DMS153 (cell line): ENCODE measurements around the gene MYO16.
A peak's percentile ranks its signal among the peaks of the same experiment; 100 is the strongest.

ENCODE experiments used
- DNase-seq: peaks from one replicate; lab custom pipeline; 2025; lab: John Stamatoyannopoulos, UW

MYO16 gene

DNA sequence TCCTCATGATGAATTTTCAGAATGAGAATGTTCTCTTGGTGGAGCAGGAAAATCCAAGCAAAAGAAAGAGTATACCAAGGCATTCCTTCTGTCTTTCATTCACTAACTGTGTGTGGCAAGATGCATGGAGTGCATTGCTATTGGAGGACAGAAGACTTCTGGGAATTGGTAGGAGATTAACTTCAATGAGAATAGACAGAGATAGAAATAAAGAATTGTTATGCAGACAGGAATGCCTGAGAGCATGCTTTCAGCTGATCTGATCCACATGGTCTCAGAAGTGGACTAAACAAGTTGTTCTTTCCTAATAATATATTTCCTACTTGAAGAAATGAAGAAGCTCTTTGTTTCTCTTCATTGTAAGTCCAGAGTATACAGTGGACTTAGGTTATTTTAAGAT lies 303.6 kb downstream of the MYO16 start:
- no peak for DNase-seq

DNA sequence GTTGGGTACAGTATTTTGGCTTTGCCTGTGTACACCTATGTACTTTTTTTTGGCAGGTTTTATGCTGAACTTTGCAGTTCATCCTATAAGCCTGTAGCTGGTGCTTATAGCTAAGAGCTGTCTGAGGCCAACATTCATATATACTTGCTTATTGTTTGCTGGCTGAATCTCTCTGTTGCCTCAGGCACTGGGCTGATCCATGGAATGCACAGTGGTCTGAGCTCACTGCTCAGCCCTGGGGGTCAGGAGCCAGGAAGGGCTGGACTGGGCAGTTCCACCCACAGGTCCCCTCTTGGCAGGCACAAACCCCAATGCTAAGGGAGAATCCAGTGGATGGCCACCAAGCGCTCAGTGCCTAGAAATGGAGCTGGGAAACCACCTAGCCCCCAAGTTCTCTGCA lies 308.7 kb downstream of the MYO16 start:
- no peak for DNase-seq

DNA sequence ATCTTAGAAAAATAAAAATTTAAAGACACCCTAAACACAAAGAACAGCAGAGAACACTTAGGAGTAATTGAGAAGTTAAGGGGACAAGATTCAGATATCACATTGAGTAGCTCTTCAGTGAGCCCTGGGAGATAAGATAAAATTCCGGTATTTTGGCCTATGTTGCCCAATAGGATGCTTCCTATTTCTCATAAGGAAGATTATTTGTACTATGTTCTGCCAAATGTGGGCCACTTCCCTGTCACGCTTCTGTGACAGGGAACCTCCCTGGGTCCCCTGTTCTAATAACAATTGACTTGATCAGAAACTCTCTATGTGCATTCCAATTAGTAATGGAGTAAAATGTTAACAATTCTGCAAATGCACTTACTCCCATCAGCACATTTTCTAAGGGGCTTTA lies 310.7 kb downstream of the MYO16 start:
- DNase-seq: no peak

DNA sequence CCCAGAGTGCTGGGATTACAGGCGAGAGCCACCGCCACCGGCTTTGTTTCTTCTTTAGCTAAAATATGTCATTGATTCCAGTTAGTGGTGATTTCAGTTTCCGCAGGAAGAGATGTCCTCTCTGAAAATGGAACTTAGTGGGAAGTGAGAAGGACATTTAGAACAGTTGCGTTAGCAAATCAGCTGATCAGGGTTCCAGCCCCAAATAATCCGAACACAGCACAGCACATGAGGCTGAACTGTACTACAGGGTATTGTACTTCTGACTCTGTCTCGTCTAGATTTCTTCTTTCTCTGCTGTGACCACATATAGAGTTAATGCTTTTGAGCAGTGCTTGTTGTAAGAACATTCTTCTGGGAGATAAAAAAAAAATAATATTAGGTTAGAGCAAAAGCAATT lies 314.4 kb downstream of the MYO16 start:
- DNase-seq: no peak

DNA sequence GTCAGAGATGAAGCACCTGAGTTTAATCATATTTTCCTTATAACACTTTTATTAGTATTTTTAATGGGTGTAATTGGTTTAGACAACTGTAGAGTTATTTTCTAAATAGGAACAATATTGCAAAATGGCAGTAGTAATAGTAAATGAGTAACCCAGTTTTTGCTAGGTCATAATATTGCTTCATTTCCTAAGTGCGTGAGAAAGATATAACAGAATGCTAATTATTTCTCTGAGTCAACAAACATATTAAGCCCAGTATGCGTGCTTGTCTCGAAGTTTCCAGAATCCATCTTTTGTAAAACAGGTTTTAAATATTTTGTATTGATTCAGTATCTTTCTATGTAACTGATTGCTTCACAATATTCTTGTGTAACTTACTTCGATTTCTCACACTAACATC lies 315.3 kb downstream of the MYO16 start:
- no peak for DNase-seq

DNA sequence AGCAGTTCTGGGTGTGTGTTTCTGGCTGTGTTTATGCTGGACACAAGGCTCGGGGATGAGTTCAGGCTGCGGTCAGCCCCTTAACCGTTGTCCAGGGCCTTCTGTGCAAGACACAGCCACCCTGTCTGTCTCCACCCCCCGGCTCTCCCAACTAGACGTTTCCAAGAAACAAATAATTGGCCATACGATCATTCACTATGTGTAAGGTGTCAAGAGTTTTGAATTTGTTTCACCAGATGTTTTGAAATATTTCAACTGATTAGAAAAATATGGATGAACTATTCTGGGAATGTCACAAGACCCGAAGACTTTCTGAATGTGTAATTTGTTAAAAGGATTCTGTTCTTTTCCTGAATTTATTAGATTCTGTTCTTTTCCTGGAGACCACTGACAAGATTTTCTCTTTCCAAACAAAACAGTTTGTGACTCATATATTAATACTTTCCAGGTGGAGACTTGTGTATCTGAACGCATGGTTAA lies 318.2 kb downstream of the MYO16 start:
- no peak for DNase-seq

DNA sequence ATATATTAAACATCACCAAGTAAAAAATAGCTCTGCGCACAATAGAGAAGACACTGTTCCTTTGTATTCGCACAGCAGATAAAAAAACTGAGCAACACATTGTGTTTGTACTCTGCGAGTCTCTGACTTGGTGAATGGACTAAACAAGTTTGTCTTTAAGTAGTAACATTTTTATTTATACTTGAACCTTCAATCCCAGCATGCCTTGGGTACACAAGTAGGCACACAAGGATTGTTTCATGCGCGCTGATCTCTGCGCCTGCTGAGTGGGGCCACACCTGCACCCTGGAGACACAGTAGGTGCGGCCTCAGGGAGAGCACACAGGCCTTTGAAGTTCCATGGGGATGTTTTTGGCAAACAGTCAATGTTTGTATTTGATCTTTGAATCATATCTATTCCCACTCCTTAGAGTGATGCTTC lies 318.9 kb downstream of the MYO16 start:
- peak; percentile 20 for DNase-seq

DNA sequence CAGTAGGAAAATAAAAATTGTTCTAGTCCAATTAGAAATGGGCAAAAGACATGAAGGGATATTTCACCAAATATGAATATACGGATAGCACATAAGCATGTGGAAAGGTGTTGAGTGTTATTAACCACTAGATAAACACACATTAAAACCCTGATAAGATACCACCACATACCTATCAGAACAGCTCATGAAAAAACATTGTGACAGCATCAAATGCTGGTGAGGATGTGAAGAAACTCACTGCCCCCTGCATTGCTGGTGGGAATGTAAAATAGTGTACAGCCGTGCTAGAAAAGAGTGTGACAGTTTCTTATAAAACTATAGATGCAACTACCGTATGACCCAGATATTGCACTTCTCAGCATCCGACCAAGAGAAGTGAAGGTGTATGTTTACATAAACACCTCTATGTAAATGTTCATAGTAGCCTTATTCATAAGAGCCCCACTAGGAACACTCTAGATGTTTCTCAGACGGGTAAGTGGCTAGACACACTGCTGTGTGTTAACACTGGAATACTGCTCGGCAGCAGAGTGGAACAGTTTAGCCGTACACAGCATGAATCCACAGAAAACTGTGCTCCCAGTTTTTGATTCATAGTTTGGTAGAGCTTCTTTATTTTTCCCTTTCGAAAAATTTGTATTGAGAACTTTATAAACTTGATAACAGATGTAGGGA lies 321.1 kb downstream of the MYO16 start:
- DNase-seq: no peak

DNA sequence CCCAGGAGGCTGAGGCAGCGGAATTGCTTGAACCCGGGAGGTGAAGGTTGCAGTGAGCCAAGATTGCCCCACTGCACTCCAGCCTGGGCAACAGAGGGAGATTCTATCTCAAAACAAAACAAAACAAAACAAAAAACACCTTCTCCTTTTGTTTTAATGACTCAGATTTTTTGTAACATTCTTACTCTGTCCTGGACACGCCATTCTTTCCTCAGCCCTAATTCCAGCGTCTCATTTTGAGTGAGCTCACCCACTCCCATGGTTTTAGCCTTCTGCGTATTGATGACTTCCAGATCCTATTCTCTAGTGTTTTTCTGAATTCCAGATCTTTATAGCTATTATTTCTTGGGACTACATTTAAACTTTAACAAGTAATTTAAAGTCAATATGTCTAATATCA lies 326.3 kb downstream of the MYO16 start:
- no peak for DNase-seq

DNA sequence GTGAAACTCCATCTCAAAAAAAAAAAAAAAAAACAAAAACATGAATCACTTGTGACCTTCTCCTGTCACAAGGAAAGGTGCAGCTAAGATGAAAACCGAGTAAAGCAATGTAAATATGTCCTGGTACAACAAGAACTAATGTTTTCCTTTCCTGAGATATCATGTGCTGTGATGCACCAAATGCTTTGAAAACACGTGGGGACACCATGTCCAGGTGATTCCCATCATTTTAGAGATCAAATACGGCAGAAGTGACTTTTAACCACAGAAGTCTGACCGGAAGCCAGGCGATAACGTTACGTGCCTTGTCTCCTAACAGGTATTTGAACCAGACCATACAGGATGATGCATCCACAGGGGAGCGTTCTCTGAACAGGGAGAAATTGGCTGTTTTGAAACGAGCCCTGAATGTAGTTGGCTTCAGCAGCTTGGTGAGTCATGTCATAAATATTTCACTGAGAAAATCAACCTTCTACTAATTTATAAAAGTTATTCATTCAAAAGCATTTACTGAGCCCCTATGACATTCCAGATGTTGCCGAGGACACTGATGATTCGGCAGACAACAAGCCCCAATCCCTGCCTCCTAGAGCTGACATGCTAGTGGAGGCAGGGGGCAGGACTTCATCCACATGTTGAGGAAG lies 328.1 kb downstream of the MYO16 start:
- no peak for DNase-seq

DNA sequence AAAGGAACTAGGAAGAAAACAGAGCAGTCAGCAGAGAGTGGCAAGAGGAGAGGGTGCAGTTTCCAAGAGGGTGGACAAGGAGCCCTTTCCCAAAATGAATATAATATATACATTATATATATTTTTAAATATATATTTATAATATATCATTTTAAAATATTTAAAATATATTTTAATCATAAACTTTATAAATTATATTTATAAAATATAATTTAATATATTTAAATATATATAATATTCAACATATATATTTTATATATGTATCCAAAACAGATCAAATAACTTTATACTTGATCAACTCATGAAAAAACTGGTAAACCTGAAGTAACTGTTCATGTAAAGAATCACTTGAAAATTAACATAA lies 328.6 kb downstream of the MYO16 start:
- DNase-seq: no peak

DNA sequence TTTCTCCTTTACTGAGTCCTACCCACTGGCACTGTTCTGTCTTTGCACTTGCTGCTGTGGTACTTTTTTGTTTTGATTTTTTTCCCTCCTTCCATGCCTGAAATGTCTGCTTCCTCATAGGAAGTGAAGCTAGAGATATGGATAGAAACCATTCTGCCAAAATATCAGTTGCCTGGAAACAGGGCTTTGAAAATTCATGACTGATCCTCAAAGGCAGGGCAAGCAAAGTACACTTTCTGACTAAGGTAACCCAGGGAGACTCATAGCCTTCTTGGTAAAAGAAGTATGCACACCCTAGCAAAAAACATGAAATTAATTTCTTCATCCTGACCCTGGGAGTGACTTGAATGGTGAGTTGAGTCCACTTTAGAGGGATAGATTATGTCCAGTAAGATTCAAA lies 329.8 kb downstream of the MYO16 start:
- DNase-seq: no peak

DNA sequence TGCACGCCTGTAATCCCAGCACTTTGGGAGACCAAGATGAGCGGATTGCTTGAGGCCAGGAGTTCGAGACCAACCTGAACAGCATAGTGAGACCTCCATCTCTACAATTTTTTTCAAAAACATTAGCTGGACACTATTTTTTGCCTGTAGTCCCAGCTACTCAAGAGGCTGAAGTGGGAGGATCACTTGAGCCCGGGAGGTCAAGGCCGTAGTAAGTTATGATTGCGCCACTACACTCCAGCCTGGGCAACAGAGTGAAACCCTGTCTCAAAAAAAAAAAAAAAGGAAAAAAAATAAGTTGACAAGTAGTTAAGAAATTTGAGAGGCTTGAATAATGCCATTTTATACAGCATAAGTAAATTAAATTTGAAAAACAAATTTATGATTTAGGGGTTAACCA lies 330.6 kb downstream of the MYO16 start:
- no peak for DNase-seq

DNA sequence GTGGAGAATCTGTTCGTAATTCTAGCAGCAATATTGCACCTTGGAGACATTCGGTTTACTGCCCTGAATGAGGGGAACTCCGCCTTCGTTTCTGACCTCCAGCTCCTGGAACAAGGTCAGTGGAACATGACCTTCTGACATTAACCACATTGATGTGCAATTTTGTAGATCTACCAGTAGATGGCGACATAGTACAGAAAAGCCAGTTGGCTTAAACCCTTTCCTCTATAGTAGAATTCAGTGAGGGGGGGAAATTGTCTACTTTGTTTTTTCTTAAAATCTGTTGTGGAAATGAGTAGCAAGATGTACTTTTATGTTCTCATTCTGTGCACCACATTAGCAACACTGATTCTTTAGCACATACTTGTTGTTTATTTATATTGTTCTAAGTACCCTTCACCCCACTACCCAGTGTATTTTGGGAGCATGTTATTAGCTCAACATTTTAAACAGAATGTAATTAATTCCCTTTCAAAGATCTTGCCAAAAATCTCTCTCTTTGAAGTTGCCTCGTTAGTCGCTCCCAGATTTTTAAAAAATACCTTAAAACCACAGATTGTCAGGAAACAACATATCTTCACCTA lies 332.2 kb downstream of the MYO16 start:
- peak; percentile 13 for DNase-seq

DNA sequence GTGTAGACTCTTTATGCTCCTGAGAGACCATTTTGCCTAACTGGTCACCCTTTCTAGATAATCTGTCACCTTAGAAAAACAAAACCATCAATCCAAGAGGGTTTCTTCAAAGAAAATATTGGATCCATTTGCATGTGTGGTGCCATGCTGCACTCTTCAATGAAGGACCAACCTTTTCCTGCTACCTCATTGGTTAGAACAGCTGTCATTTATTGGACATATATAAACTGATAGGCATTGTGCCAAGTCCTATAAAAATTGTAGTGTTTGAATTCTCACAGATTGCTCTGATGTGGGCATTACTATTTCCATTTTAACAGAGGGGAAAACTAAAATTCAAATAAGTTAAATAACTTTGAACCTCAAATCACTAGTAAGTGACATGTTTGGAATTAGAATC lies 333.2 kb downstream of the MYO16 start:
- DNase-seq: peak; percentile 29

DNA sequence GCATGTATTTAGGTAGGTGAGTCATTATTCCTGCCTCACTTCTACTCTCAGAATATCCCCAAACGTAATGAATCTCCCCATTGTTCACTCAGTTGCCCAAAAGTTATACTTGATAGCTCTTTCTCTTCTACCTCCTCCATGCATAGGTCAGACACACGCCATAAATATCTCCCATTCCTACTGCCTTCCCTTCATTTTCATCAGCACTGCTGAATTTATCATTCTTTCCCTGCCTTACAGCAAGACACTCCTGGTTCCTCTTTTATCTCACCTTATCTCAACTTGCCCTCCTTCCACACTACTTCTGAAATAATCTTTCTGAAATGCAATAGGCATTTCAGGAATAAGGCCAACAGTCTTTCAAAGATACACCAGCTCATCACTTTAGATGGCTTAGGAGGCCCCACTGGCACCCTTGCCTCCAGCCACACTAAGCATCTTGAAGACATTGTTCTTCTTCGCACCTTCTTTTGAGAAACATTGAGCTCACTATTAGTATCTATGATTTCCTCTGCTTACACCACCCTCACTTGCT lies 333.9 kb downstream of the MYO16 start:
- DNase-seq: no peak

DNA sequence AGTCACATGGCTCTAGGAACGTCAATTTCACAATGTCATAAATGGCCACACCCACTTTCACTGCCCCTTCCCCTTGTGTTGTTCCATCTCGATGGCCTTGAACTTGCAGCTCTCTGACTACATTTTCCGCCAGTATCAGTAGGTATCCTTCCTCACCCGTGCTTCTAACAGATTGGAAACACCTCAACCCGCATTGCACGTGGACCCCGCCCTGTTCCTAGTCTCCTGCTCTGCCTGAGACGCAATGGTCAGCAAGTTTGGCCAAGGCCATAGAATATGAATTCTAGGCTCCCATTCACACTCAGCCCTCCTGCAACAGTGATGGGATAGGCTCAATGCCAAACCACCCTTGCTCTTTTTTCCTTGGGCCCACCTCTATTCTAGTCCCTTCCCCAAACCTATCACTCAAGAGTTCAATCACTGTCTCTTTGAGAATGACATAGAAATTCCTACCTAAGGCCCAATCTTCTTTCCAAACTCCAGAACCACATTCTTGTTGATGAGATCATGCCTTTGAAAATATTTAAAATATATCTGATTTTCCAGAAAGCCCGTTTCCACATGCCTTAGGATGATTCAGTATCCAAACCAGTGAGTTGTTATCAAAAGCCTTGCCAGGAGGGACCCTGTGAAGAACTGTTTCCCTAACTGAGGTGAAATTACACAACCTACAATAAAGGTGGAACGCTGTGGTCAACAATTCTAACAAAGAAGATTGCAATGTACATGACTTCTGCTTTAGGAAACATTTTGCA lies 334.6 kb downstream of the MYO16 start:
- DNase-seq: no peak

DNA sequence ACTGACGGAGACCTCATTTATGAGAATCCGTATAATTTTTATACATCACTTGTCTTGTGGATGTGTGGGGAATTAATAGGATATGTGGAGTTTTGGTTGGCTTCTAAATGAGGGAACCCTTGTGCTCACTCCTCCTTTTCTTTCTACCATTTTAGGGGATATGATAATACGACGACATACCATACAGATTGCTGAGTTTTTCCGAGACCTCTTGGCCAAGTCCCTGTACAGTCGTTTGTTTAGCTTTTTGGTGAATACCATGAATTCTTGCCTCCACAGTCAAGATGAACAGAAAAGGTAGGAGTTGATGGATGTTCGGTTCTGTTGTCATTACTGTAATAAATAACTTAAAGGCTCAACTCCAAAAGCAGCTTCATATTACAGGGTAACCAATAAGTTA lies 335.2 kb downstream of the MYO16 start:
- DNase-seq: no peak

DNA sequence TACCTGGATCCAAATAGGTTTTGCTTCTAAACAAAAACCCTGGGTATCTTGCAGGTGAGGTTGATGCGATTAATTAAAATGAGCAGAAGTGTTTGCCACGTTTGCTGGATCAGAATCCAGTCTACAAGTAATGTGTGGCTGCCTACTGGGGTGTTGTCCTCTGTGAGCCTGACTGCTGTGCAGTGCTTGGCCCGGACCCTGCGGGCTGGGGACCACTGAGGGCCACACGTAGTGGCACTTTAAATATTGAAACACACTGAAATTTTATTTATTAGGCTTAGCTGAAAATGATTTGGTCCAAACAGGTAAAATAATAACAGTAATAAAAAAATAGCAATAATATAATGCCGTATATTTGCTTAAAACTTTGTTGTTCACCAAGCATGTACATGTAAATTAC lies 338.0 kb downstream of the MYO16 start:
- no peak for DNase-seq

DNA sequence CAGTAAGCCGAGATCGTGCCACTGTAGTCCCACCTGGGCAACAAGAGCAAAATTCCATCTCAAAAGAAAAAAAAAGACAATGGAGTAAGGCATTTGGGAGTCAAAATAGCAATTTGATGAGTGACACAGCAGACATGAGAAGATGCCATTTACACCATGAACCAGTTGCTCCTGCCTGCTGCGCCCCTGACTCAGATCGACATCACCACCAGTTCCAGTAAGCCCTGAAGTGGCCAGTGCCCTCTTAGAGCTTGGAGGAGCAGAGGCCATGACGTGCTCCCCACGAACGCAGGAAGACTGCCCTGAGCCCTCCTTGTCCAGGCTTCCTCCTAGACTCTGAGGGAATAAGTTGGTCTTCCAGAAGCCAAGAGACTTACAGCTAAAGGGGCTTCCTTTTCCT lies 339.2 kb downstream of the MYO16 start:
- no peak for DNase-seq

DNA sequence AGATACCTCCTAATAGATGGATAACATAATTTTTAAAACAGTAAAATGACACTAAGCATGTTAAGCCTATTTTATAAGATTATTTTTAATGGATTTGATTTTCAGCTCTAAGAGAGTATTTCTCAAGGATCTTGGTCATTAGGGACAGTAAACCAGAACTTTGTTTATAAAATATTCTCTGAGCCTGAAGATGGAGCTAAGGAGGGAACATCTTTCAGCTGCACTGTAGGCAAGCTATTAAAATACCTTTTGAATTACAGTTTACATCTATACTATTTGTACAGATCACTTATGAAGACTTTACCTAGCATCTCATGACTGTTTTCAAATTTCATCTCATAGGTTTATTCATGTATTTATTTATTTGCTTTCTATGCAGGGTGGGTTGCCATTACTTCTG lies 345.3 kb downstream of the MYO16 start:
- no peak for DNase-seq

DNA sequence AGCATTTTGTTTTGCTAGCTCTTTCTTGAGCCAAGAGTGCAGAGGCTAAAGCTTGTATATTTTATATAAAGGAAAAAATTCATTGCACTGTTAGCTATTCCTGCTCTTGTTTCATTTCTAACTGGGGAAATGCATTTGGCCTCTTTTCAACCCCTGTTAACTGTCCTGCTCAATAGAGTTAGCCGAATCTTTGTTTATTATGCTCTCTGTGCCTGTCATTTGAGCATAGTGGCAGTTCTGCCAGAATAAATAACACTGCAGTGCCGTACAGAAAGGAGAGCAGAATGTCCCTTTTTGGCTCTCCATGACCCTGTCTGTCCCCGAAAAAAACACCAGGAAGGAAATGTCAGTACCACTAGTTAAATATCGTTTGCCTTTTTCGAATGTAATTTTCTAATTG lies 350.8 kb downstream of the MYO16 start:
- peak; percentile 29 for DNase-seq

DNA sequence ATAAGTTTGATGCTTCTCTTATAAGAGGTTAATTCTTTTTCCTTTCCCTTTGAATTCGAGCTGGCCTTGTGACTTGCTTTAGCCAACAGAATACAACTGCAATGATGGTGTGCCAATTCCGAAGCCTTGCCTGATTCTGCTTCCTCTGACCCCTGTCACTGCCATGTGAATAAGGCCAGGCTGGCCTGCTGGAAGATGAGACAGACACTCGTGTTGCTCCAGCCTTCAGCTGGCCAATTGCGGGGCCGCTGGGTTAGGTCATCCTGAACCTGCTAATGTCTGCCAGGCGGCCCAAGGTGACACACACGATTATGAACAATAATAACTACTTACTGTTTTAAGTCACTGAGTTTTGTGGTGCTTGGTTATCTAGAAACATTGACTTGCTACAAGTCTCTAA lies 352.0 kb downstream of the MYO16 start:
- no peak for DNase-seq
